ENCODE data around the gene CLSTN2.

The CLSTN2 gene

GRCh38 chr3:140574375-140574774 lies 639.4 kb downstream of the CLSTN2 start:
- no peak for TF ChIP-seq SIN3A (IDR thresholded peaks at IDR 0.05; ENCODE audit: borderline replicate concordance, insufficient read depth, low read length)
- no peak for TF ChIP-seq POLR2AphosphoS5 (IDR thresholded peaks at IDR 0.05; ENCODE audit: low read depth, low read length)
- no peak for TF ChIP-seq FOXP2 (optimal IDR thresholded peaks at IDR 0.05; ENCODE audit: borderline replicate concordance, extremely low read depth, extremely low read length, insufficient read depth)
- no peak for TF ChIP-seq TAF1 (IDR thresholded peaks at IDR 0.05; ENCODE audit: borderline replicate concordance, insufficient read depth, low read length)
- no peak for TF ChIP-seq REST (IDR thresholded peaks at IDR 0.05; ENCODE audit: insufficient read depth in 1 of 2, low read depth in 2 of 2, low read length in 2 of 2)

GRCh38 chr3:140576449-140576848 lies 641.5 kb downstream of the CLSTN2 start:
- TF ChIP-seq SIN3A (IDR thresholded peaks at IDR 0.05; ENCODE audit: borderline replicate concordance, insufficient read depth, low read length) (no peak), POLR2AphosphoS5 (IDR thresholded peaks at IDR 0.05; ENCODE audit: low read depth, low read length) (no peak), TAF1 (IDR thresholded peaks at IDR 0.05; ENCODE audit: borderline replicate concordance, insufficient read depth, low read length) (no peak), FOXP2 (optimal IDR thresholded peaks at IDR 0.05; ENCODE audit: borderline replicate concordance, extremely low read depth, extremely low read length, insufficient read depth) (no peak), REST (IDR thresholded peaks at IDR 0.05; ENCODE audit: insufficient read depth in 1 of 2, low read depth in 2 of 2, low read length in 2 of 2) (no peak)

GRCh38 chr3:140577911-140578310 lies 642.9 kb downstream of the CLSTN2 start:
- TF ChIP-seq REST (IDR thresholded peaks at IDR 0.05; ENCODE audit: insufficient read depth in 1 of 2, low read depth in 2 of 2, low read length in 2 of 2) (no peak), FOXP2 (optimal IDR thresholded peaks at IDR 0.05; ENCODE audit: borderline replicate concordance, extremely low read depth, extremely low read length, insufficient read depth) (no peak), POLR2AphosphoS5 (IDR thresholded peaks at IDR 0.05; ENCODE audit: low read depth, low read length) (no peak), SIN3A (IDR thresholded peaks at IDR 0.05; ENCODE audit: borderline replicate concordance, insufficient read depth, low read length) (no peak), TAF1 (IDR thresholded peaks at IDR 0.05; ENCODE audit: borderline replicate concordance, insufficient read depth, low read length) (no peak)

GRCh38 chr3:140579260-140579659 lies 644.3 kb downstream of the CLSTN2 start:
- TF ChIP-seq POLR2AphosphoS5 (IDR thresholded peaks at IDR 0.05; ENCODE audit: low read depth, low read length) = no peak
- no peak for TF ChIP-seq TAF1 (IDR thresholded peaks at IDR 0.05; ENCODE audit: borderline replicate concordance, insufficient read depth, low read length)
- TF ChIP-seq FOXP2 (optimal IDR thresholded peaks at IDR 0.05; ENCODE audit: borderline replicate concordance, extremely low read depth, extremely low read length, insufficient read depth) = no peak
- no peak for TF ChIP-seq SIN3A (IDR thresholded peaks at IDR 0.05; ENCODE audit: borderline replicate concordance, insufficient read depth, low read length)
- no peak for TF ChIP-seq REST (IDR thresholded peaks at IDR 0.05; ENCODE audit: insufficient read depth in 1 of 2, low read depth in 2 of 2, low read length in 2 of 2)

DNA sequence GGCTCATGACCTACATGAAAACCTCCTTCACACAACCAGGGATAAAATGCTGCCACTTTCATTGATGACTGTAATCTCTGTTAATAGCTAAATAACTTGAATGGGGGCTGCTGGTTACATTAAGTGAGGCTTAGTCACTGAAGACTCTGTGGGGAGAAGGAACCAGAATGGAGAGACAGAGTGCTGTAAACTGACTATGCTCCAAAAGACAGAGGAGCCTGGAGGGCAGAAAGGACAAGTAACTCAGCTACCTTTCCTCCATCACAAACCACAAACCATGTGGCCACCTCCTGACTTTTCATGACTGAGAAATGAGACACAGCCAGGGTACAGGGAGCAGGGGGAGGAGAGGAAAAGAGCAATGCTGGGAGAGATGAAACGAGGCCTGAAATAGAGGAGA lies 645.8 kb downstream of the CLSTN2 start:
- TF ChIP-seq POLR2AphosphoS5 (IDR thresholded peaks at IDR 0.05; ENCODE audit: low read depth, low read length) (no peak), FOXP2 (optimal IDR thresholded peaks at IDR 0.05; ENCODE audit: borderline replicate concordance, extremely low read depth, extremely low read length, insufficient read depth) (no peak), SIN3A (IDR thresholded peaks at IDR 0.05; ENCODE audit: borderline replicate concordance, insufficient read depth, low read length) (no peak), TAF1 (IDR thresholded peaks at IDR 0.05; ENCODE audit: borderline replicate concordance, insufficient read depth, low read length) (no peak), REST (IDR thresholded peaks at IDR 0.05; ENCODE audit: insufficient read depth in 1 of 2, low read depth in 2 of 2, low read length in 2 of 2) (no peak)
